H1 (cell line): Measurements from ENCODE around the gene QPCTL.

ENCODE experiments used
- EP300 ChIP-seq, 2 experiments: IDR thresholded peaks; 1 replicate in 1 of 2; 2 replicates in 1 of 2; pipeline ENCODE4 v1.6.1; 2011 to 2012; ENCODE audit warnings: low read depth in 2 of 2, low read length in 2 of 2, mild to moderate bottlenecking in 2 of 2, borderline replicate concordance in 1 of 2, inconsistent platforms in 1 of 2, moderate library complexity in 1 of 2
- POLR2A ChIP-seq, 2 experiments: IDR thresholded peaks; 1 replicate in 1 of 2; 2 replicates in 1 of 2; pipeline ENCODE4 v1.6.1; 2011; ENCODE audit warnings: low read depth in 2 of 2, low read length in 2 of 2, mild to moderate bottlenecking in 2 of 2; ENCODE audit errors: control extremely low read depth in 1 of 2
- TF ChIP-seq, protein P1 (sequence below): IDR thresholded peaks from 2 replicates; pipeline ENCODE4 v1.6.1; 2011; ENCODE audit warnings: low read depth, mild to moderate bottlenecking, low read length; ENCODE audit not compliant: insufficient read depth
- TF ChIP-seq, protein P2 (sequence below), 3 experiments: IDR thresholded peaks; 1 replicate in 2 of 3; 2 replicates in 1 of 3; pipeline versions ENCODE4 v1.5.1 to v1.6.1; 2011; ENCODE audit warnings: low read length in 3 of 3, mild to moderate bottlenecking in 3 of 3, inconsistent platforms in 2 of 3, low read depth in 1 of 3, moderate library complexity in 1 of 3; ENCODE audit not compliant: insufficient read depth in 1 of 3; ENCODE audit errors: control extremely low read depth in 1 of 3

DNA sequence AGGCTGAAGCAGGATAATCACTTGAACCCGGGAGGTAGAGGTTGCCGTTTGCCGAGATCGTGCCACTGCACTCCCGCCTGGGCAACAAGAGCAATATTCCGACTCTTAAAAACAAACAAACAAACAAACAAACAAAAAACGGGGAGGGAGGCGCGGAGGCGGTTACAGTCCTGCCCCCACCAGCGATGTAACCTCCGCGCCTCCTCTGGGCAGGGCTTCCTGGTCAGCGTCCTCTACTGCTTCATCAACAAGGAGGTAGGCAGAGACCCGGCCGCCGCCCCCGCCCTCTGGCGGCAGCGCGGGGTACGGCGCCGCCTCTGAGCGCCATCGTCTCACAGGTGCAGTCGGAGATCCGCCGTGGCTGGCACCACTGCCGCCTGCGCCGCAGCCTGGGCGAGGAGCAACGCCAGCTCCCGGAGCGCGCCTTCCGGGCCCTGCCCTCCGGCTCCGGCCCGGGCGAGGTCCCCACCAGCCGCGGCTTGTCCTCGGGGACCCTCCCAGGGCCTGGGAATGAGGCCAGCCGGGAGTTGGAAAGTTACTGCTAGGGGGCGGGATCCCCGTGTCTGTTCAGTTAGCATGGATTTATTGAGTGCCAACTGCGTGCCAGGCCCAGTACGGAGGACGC is 11.0 kb upstream of the QPCTL start:
- TF ChIP-seq EP300 (IDR thresholded peaks at IDR 0.05; ENCODE audit: borderline replicate concordance in 1 of 2, low read depth in 2 of 2, low read length in 2 of 2) (peak in 1 of 2 experiments; percentile 70; a peak in 1 of 3 replicates), POLR2A (IDR thresholded peaks at IDR 0.05; ENCODE audit: control extremely low read depth in 1 of 2, low read depth in 2 of 2, low read length in 2 of 2) (no peak)
- TF ChIP-seq, protein P1, sequence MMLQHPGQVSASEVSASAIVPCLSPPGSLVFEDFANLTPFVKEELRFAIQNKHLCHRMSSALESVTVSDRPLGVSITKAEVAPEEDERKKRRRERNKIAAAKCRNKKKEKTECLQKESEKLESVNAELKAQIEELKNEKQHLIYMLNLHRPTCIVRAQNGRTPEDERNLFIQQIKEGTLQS = no peak
- TF ChIP-seq, protein P2, sequence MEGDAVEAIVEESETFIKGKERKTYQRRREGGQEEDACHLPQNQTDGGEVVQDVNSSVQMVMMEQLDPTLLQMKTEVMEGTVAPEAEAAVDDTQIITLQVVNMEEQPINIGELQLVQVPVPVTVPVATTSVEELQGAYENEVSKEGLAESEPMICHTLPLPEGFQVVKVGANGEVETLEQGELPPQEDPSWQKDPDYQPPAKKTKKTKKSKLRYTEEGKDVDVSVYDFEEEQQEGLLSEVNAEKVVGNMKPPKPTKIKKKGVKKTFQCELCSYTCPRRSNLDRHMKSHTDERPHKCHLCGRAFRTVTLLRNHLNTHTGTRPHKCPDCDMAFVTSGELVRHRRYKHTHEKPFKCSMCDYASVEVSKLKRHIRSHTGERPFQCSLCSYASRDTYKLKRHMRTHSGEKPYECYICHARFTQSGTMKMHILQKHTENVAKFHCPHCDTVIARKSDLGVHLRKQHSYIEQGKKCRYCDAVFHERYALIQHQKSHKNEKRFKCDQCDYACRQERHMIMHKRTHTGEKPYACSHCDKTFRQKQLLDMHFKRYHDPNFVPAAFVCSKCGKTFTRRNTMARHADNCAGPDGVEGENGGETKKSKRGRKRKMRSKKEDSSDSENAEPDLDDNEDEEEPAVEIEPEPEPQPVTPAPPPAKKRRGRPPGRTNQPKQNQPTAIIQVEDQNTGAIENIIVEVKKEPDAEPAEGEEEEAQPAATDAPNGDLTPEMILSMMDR (IDR thresholded peaks at IDR 0.05; ENCODE audit: control extremely low read depth in 1 of 3, insufficient read depth in 1 of 3, low read depth in 1 of 3, low read length in 3 of 3) = peak; percentile 81 to 96 (median 91)
